ENCODE measurements around the gene SKAP2.

DNA sequence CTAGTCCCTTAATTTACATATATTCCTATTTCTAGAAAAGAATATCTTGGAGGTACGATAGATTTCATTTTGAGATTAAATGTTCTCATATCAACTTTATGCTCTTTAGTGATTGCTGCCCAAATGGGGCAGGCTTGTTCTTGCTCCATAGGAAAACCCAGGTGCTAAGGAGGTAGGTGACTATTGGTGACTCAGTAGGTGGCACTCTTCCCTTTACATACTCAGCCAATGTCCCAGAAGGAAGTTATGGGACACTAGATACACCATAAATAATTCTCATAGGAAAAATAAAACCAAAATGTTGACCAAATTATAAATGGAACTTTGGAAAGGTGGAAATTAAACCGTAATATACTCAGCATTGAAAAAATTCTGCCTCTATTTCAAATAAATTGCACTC lies 4.0 kb downstream of the SKAP2 start:
- TF ChIP-seq CTCF (IDR thresholded peaks at IDR 0.05), result no peak
- TF ChIP-seq EP300 (IDR thresholded peaks at IDR 0.05), result no peak
